ENCODE data around the gene NCK2.

The NCK2 gene

DNA sequence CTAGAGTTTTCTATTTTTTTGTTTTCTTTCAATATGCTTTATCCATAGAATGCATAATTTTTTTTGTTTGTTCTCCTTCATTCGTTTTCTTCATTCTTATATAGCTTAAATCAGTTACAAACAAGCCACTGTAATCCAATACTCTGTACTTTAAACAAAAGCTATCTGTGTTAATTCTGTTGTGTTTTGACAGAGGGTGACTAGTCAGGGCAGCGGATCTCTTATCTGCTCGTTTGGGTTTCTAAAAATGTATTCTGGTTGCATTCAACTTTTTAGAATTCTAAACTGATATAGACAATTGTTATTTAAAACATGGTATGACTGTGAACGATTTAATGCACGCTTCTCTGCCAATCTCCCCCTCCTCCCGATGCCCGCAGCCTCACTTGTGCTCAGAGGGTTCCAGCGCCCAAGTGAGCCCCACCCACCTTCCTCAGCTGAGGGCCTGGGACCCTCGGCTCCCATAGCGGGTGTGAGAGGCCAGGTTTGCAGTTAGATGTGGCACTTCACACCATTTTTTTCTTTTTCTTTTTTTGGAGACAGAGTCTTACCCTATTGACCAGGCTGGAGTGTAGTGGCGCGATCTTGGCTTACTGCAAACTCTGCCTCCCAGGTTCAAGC, 44.1 kb downstream of the NCK2 start:
- no peak for FAIRE-seq
- DNase-seq (ENCODE audit: insufficient read length, low spot score), result no peak

- FAIRE-seq, result peak; percentile 65
- no peak for DNase-seq (ENCODE audit: insufficient read length, low spot score)
These were observed 45.2 kb downstream of the NCK2 start for GRCh38 chr2:105789745-105790460.

GRCh38 chr2:105790461-105791149, 45.9 kb downstream of the NCK2 start:
- FAIRE-seq, result no peak
- DNase-seq (ENCODE audit: insufficient read length, low spot score), result no peak

DNA sequence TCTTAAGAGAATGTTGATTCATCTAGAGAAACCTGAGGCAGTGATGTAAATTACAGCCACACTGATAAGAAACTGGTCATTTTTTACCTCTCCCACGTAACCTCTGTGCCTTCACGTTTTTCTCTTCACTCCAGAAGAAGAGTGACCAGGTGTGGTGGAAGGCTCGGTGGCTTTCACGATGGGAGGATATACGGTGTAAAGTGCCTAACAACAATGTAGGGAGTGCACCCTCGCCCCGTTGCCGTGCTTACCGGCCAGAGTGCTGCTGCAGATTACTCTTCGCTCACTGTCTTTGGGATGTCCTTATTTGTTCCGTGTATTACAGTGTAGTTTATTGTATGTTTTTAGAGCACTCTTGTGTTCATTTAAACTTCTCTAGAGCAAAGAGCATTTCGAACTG, 46.5 kb downstream of the NCK2 start:
- no peak for FAIRE-seq
- no peak for DNase-seq (ENCODE audit: insufficient read length, low spot score)

DNA sequence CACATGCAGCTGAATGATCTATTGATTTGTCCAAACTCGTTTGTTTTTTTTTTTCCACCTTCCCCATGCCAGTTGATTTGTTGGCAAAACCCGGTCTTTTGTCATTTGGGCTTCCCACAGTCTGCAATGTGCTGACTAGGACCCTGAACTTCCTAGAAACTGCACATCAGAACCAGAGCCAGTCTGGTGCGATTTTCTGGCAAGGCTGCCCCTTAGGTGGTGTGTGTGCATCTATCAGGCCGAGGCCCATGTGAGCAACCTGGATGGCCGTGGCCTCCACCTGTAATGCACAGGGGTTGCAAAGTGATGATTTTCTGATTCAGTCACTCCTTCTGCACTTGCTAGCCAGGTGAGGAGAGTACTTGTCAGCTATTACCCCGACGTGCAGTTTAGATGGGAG, 47.8 kb downstream of the NCK2 start:
- DNase-seq (ENCODE audit: insufficient read length, low spot score) (no peak), FAIRE-seq (no peak)

- DNase-seq (ENCODE audit: insufficient read length, low spot score) (no peak), FAIRE-seq (no peak)
These were observed 48.7 kb downstream of the NCK2 start for GRCh38 chr2:105793196-105793975.

DNA sequence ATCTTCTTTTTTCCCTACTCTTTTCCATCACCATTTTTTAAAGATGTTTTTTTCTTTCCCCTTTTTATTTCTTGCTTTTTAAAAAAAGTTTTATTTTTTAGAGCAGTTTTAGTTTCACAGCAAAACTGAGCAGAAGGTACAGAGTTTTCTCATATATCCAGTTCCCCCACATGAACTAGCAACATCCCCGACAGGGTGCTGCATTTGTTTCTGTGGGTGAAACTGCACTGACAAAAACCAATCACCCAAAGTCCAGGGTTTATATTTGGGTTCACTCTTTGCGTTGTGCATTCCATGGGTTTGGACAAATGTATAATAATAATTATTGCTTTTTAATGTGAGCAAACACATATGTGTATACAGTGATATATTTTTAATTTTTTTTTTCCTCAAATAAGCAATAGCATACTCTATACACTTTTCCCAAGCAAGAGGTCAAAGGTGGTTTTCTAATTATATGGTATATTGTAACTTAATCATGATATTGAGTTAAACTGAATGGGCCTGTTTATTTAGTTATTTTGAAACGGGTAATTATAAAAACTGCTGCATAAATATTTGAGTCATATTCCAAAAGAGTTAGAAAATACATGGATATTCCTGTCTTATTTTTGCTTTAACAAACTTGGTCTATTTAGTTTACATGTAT, 50.3 kb downstream of the NCK2 start:
- peak; percentile 21 for FAIRE-seq

GRCh38 chr2:105795575-105795934, 50.8 kb downstream of the NCK2 start:
- DNase-seq (ENCODE audit: insufficient read length, low spot score) (no peak), FAIRE-seq (peak; percentile 76)

More for the DNA sequence above, 50.3 kb downstream of the NCK2 start:
- DNase-seq (ENCODE audit: insufficient read length, low spot score), result no peak

DNA sequence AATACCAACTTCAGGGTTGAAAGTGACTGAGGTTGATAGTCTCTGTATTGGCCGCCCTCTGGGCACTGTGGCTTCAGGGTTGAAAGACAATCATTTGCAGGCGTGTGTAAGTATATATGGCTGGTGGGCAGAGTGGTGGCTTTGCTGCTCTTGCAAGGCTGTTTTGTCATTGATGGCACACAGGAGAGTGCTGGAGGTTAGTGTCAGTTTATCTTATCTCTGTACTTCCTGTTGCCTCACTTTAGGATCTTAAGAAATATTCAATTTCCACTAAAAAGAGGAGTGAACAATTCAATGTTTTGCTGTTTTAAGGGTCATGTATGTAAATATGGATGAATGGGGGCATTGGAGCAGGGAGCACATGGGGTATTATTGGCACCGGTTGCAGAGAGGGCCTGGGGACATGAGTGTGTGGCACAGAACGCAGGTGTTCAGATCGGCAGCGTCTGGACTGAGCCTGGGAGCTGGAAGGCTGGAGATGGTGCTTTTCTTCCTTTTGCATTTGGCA, 51.5 kb downstream of the NCK2 start:
- FAIRE-seq (no peak), DNase-seq (ENCODE audit: insufficient read length, low spot score) (no peak)

DNA sequence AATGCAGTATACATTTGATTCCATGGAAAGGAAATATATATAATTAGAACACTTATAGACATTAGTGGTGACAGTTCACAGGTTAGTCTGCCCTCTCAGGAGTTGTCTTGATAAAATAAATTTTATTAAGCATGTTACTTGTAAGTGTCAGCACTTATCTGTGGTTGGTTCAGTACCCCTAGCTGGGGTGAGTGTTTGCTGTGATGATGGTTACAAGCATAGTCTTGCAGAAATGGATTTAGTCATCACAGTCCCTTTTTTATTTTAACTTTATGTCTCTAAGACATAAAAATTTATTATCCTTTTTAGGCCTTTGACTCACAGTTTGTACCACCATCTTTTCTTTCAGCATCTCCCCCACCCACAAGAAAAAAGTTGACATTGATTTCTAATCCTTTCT, 52.1 kb downstream of the NCK2 start:
- FAIRE-seq (no peak), DNase-seq (ENCODE audit: insufficient read length, low spot score) (no peak)

GRCh38 chr2:105797298-105797819, 52.6 kb downstream of the NCK2 start:
- DNase-seq (ENCODE audit: insufficient read length, low spot score) (no peak), FAIRE-seq (peak; percentile 80)

GRCh38 chr2:105798595-105798994, 53.9 kb downstream of the NCK2 start:
- peak; percentile 86 for FAIRE-seq

GRCh38 chr2:105800036-105800713, 55.5 kb downstream of the NCK2 start:
- FAIRE-seq (peak; percentile 85), DNase-seq (ENCODE audit: insufficient read length, low spot score) (no peak)

More at GRCh38 chr2:105798595-105798994, 53.9 kb downstream of the NCK2 start:
- DNase-seq (ENCODE audit: insufficient read length, low spot score), result no peak

- DNase-seq (ENCODE audit: insufficient read length, low spot score) (no peak), FAIRE-seq (peak; percentile 80)
These were observed 56.4 kb downstream of the NCK2 start for GRCh38 chr2:105800953-105801635.

DNA sequence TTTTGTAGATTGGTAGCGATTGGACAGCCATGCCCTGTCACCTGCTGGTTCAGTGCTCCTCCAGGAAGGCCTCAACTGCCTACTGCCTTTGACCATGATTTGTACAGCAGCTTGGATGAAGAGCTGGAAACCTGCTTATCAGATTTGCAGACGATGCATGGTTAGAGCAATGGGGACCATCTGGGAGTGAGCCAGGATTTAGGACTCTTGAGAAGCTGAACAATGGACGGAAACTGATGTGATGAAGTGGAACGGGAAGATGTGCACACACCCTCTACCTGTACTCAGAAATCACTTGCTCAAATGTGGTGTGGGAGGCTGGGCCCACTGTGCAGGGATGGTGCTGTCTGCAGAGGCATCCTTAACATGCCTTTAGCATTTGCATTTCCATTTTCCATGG, 57.2 kb downstream of the NCK2 start:
- DNase-seq (ENCODE audit: insufficient read length, low spot score), result no peak
- FAIRE-seq, result no peak

GRCh38 chr2:105802587-105802986, 57.9 kb downstream of the NCK2 start:
- DNase-seq (ENCODE audit: insufficient read length, low spot score) (no peak), FAIRE-seq (peak; percentile 78)

DNA sequence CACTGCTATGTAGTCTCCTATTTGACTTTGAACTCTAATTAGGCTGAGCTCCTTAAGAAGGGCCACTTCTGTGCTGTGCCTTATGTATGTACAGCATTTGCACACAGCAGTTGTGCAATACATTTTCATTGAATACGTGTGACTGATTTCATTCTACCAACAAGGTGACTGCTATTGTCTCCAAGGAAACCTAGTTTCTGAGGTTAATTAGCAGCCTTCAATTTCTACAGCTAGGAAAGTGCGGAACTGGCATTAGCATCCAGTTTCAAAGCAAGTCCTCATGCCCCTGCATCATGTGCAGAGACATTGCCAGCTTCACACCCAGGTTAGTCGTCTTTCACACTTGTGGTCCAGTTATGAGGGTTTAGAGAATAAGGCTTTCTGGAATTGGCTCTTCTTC, 58.6 kb downstream of the NCK2 start:
- DNase-seq (ENCODE audit: insufficient read length, low spot score) (no peak), FAIRE-seq (peak; percentile 14)

GRCh38 chr2:105803773-105804172, 59.1 kb downstream of the NCK2 start:
- FAIRE-seq (no peak), DNase-seq (ENCODE audit: insufficient read length, low spot score) (no peak)

GRCh38 chr2:105804266-105804665, 59.6 kb downstream of the NCK2 start:
- DNase-seq (ENCODE audit: insufficient read length, low spot score), result no peak

More at GRCh38 chr2:105804266-105804665, 59.6 kb downstream of the NCK2 start:
- FAIRE-seq, result no peak

Measured in GM19239 (cell line).